Mucosa of descending colon (tissue), 3 donors: Measurements from ENCODE around the gene FARSB. TPM values are rescaled to one million over a fixed set of nuclear protein-coding genes. Genes with fewer than 3 reads are reported as not detected.

Experiments
- ATAC-seq: fragments of 200-7000 bp; cut with Tn5 transposase; one replicate; pipeline ENCODE4 v1.9.1; 2020; ENCODE audit warnings: mild to moderate bottlenecking, moderate library complexity
- DNase-seq, 3 donors: peaks; one replicate each; pipeline ENCODE4 v3.0.0-alpha.2; 2020
- H3K36me3 ChIP-seq: fragments of 200-600 bp; one replicate; pipeline ENCODE4 v1.8.0; 2021; ENCODE audit warnings: low read depth, mild to moderate bottlenecking
- H3K4me1 ChIP-seq: fragments of 200-600 bp; one replicate; pipeline ENCODE4 v1.8.0; 2021; ENCODE audit warnings: low read depth, mild to moderate bottlenecking
- H3K4me3 ChIP-seq: fragments of 200-600 bp; one replicate; pipeline ENCODE4 v1.8.0; 2021; ENCODE audit warnings: mild to moderate bottlenecking
- H3K9me3 ChIP-seq: fragments of 200-600 bp; one replicate; pipeline ENCODE4 v1.8.0; 2021; ENCODE audit warnings: mild to moderate bottlenecking
- intact Hi-C, 2 donors: fragments of 100-400 bp; cut with DNase I in 1 of 2; cut with micrococcal nuclease in 1 of 2; formaldehyde crosslinking; loops; one replicate each; pipeline versions ENCODE4 v1.11.0 to v1.11.1; 2022; cut with DNase I, micrococcal nuclease
- total RNA-seq, 3 donors: library from RNA; stranded (reverse); fragmentation: NEBNext Ultra II Directional in 2 of 3; extraction: Animal tissue kit (Norgen Biotek cat#: 25700) in 2 of 3; gene quantifications; one replicate each; pipeline versions ENCODE4 v1.2.1 to v1.2.4, GENCODE V29; 2021 to 2023
- TF ChIP-seq, protein P1 (sequence below): fragments of 200-600 bp; IDR thresholded peaks from one replicate; pipeline ENCODE4 v1.8.0; 2022; ENCODE audit warnings: antibody characterized with exemption, mild to moderate bottlenecking
- donor health status: DM: no; HTN: no; CAD: no; lungs with moderate emphysema.
- donor health status: DM: no; HTN: no; CAD: no.
- donor health status: DM: no; HTN: yes; CAD: no.

FARSB gene
- total RNA-seq, 3 donors from 2014 or later: 18.0 to 27.2 (median 21.1) TPM

DNA sequence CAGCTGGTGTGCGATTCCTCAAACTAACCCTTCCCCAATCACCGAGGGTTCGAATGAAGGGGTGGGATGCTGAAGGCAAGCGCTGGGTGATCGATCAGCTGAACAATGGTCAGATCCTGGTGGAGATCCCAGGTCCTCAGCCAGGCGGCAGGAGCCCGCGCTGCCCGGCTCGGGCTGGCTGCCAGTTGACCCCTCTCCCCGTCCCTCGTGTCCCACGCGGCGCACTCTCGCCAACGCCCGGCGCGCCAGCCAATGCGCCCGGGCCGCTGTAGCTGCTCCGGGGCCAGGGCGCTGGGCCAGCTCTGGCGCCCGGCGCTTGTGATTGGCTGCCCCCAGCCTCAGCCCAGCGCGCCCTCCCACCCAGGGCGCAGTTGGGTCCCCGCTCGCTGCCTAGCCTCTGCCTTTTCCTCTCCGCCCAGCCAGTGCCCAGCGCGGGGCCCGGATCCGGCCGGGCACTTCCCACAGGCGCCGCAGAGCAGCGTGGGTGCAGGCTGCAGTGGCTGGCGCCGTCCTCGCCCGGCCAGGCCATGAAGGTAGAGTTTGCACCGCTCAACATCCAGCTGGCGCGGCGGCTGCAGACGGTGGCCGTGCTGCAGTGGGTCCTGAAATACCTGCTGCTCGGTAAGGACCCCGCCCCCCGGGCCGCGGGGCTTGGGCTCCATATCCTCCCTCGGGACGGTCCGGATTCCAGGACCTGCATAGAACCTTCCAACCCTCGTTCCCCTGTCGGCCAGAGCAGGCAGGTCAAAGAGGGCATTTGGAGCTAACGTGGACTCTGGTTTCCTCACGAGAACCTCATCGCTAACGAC is 15.6 kb upstream of the FARSB start, which contains the start of gene MOGAT1:
MOGAT1 (plus strand) TSS at position 400 of the 809 bp plus-strand sequence; CDS start at position 528, 128 bp downstream.
- DNase-seq (peak; percentile 40 to 66 (median 60)), ATAC-seq (peak; percentile 89)
- peaks cover 2% of the 10 kb centered on the region for H3K4me1 ChIP-seq
- TF ChIP-seq, protein P1, sequence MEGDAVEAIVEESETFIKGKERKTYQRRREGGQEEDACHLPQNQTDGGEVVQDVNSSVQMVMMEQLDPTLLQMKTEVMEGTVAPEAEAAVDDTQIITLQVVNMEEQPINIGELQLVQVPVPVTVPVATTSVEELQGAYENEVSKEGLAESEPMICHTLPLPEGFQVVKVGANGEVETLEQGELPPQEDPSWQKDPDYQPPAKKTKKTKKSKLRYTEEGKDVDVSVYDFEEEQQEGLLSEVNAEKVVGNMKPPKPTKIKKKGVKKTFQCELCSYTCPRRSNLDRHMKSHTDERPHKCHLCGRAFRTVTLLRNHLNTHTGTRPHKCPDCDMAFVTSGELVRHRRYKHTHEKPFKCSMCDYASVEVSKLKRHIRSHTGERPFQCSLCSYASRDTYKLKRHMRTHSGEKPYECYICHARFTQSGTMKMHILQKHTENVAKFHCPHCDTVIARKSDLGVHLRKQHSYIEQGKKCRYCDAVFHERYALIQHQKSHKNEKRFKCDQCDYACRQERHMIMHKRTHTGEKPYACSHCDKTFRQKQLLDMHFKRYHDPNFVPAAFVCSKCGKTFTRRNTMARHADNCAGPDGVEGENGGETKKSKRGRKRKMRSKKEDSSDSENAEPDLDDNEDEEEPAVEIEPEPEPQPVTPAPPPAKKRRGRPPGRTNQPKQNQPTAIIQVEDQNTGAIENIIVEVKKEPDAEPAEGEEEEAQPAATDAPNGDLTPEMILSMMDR: no peak
- H3K9me3 ChIP-seq: no peaks in the 10 kb centered on the region
- no peak within 1 kb of the TSS for H3K4me3 ChIP-seq
- H3K36me3 ChIP-seq: no peaks in the 10 kb centered on the region
- intact Hi-C loops: no loop called here

GRCh38 chr2:222670191-222671038 is 14.5 kb upstream of the FARSB start:
- intact Hi-C loops: no loop called here
- ATAC-seq: no peak
- no peaks in the 10 kb centered on the region for H3K36me3 ChIP-seq

GRCh38 chr2:222669353-222669752 is 13.5 kb upstream of the FARSB start:
- ATAC-seq: no peak
- intact Hi-C loops: no loop called here

More at GRCh38 chr2:222670191-222671038, 14.5 kb upstream of the FARSB start:
- TF ChIP-seq, protein P1: no peak
- Histone ChIP-seq H3K4me3 (no peak overlapping the region), H3K4me1 (peaks cover 2% of the 10 kb centered on the region), H3K9me3 (no peaks in the 10 kb centered on the region)
- DNase-seq: no peak

GRCh38 chr2:222668494-222669154 is 12.7 kb upstream of the FARSB start:
- intact Hi-C loops: no loop called here
- H3K4me1 ChIP-seq: peaks cover 2% of the 10 kb centered on the region
- no peak overlapping the region for H3K4me3 ChIP-seq
- H3K36me3 ChIP-seq: no peaks in the 10 kb centered on the region
- DNase-seq: no peak
- ATAC-seq: no peak
- TF ChIP-seq, protein P1: no peak
- no peaks in the 10 kb centered on the region for H3K9me3 ChIP-seq

More at GRCh38 chr2:222669353-222669752, 13.5 kb upstream of the FARSB start:
- Histone ChIP-seq H3K4me3 (no peak overlapping the region), H3K9me3 (no peaks in the 10 kb centered on the region), H3K36me3 (no peaks in the 10 kb centered on the region), H3K4me1 (peaks cover 2% of the 10 kb centered on the region)
- TF ChIP-seq, protein P1: no peak
- DNase-seq: no peak

- no peak overlapping the region for H3K4me3 ChIP-seq
- H3K9me3 ChIP-seq: no peaks in the 10 kb centered on the region
- TF ChIP-seq, protein P1: no peak
- ATAC-seq (no peak), DNase-seq (no peak)
- no peaks in the 10 kb centered on the region for H3K4me1 ChIP-seq
- H3K36me3 ChIP-seq: no peaks in the 10 kb centered on the region
- intact Hi-C loops: no loop called here
Measured at GRCh38 chr2:222663479-222663878, 7.6 kb upstream of the FARSB start.
